HL-60 (cell line): ENCODE results near the gene SLC35E3.

Experiments
- DNase-seq, 2 experiments: peaks; one replicate each; pipeline ENCODE4 v3.0.0-alpha.2; 2010 to 2020; ENCODE audit warnings: low read depth in 1 of 2, low spot score in 1 of 2
- H3K27ac ChIP-seq: fragments of 250-450 bp; sonication (Bioruptor Pico); replicated peaks from 2 replicates; pipeline ENCODE4 v1.5.1; 2020; ENCODE audit warnings: mild to moderate bottlenecking, moderate library complexity
- H3K27me3 ChIP-seq: fragments of 250-450 bp; sonication (Bioruptor Pico); 2 replicates; pipeline ENCODE4 v1.5.1; 2021; ENCODE audit warnings: mild to moderate bottlenecking, moderate library complexity; ENCODE audit not compliant: insufficient read depth, poor library complexity, severe bottlenecking
- H3K4me3 ChIP-seq: replicated peaks from 2 replicates; pipeline ENCODE4 v1.5.1; 2011; ENCODE audit warnings: mild to moderate bottlenecking, control low read depth, low read length; ENCODE audit not compliant: insufficient read depth
- CTCF ChIP-seq: IDR thresholded peaks from one replicate; pipeline ENCODE4 v1.5.1; 2011; ENCODE audit warnings: low read length, control low read depth, inconsistent platforms; ENCODE audit not compliant: insufficient read depth
- GABPA ChIP-seq: IDR thresholded peaks from 2 replicates; pipeline ENCODE4 v1.6.1; 2012; ENCODE audit warnings: low read depth
- POLR2AphosphoS5 ChIP-seq: IDR thresholded peaks from 2 replicates; pipeline ENCODE4 v1.6.1; 2012; ENCODE audit warnings: low read depth
- REST ChIP-seq: IDR thresholded peaks from 2 replicates; pipeline ENCODE4 v1.6.1; 2012; ENCODE audit warnings: low read depth; ENCODE audit not compliant: insufficient replicate concordance
- SPI1 ChIP-seq: IDR thresholded peaks from 2 replicates; pipeline ENCODE4 v1.6.1; 2012; ENCODE audit warnings: low read depth, mild to moderate bottlenecking, borderline replicate concordance

Gene SLC35E3

GRCh38 chr12:68825569-68826217, 79.7 kb downstream of the SLC35E3 start:
- Histone ChIP-seq H3K4me3 (no peak overlapping the region), H3K27me3 (no peaks in the 10 kb centered on the region), H3K27ac (no peak overlapping the region)
- DNase-seq, result no peak
- TF ChIP-seq SPI1 (no peak), GABPA (no peak), POLR2AphosphoS5 (no peak), CTCF (no peak), REST (no peak)

GRCh38 chr12:68827895-68828671, 82.1 kb downstream of the SLC35E3 start:
- no peak for TF ChIP-seq POLR2AphosphoS5
- TF ChIP-seq CTCF, result no peak
- TF ChIP-seq SPI1, result no peak
- TF ChIP-seq GABPA, result no peak
- no peak for TF ChIP-seq REST
- H3K4me3 ChIP-seq, result no peak overlapping the region
- DNase-seq, result no peak
- no peak overlapping the region for H3K27ac ChIP-seq
- H3K27me3 ChIP-seq, result no peaks in the 10 kb centered on the region

GRCh38 chr12:68828672-68829068, 82.7 kb downstream of the SLC35E3 start:
- H3K4me3 ChIP-seq, result no peak overlapping the region
- H3K27me3 ChIP-seq, result no peaks in the 10 kb centered on the region
- no peak overlapping the region for H3K27ac ChIP-seq
- DNase-seq, result no peak
- TF ChIP-seq CTCF (no peak), GABPA (no peak)
